Measurements from ENCODE around the gene IMPA2. TPM values are rescaled to one million over a fixed set of nuclear protein-coding genes. Genes with fewer than 3 reads are reported as not detected.
"Not testable (repeated sequence)": the region's sequence is repeated elsewhere in the genome, so short reads cannot be mapped to it uniquely, and the experiment has no call there.

Gene IMPA2
- total RNA-seq, 1 donor from 2014 or later, result 33.9 TPM

GRCh38 chr18:11960743-11961380 lies 20.4 kb upstream of the IMPA2 start:
- Histone ChIP-seq H3K36me3 (ENCODE audit: control insufficient read depth in 3 of 3, insufficient read depth in 3 of 3, low read length in 3 of 3) (no peaks in the 10 kb centered on the region), H3K27me3 (ENCODE audit: control insufficient read depth in 3 of 3, insufficient read depth in 3 of 3, low read length in 3 of 3) (no peaks in the 10 kb centered on the region), H3K4me1 (ENCODE audit: control insufficient read depth in 3 of 3, insufficient read depth in 3 of 3, low read length in 3 of 3) (no peaks in the 10 kb centered on the region), H3K9me3 (ENCODE audit: control insufficient read depth in 3 of 3, low read length in 3 of 3) (no peaks in the 10 kb centered on the region), H3K4me3 (ENCODE audit: low read length in 3 of 3) (no peak overlapping the region), H3K9ac (ENCODE audit: low read depth in 1 of 3, low read length in 3 of 3) (no peak overlapping the region), H3K27ac (ENCODE audit: low read depth, low read length) (no peak overlapping the region)

GRCh38 chr18:11962597-11962996 lies 18.7 kb upstream of the IMPA2 start:
- Histone ChIP-seq H3K4me1 (ENCODE audit: control insufficient read depth in 3 of 3, insufficient read depth in 3 of 3, low read length in 3 of 3) (no peaks in the 10 kb centered on the region), H3K4me3 (ENCODE audit: low read length in 3 of 3) (no peak overlapping the region), H3K9ac (ENCODE audit: low read depth in 1 of 3, low read length in 3 of 3) (no peak overlapping the region), H3K36me3 (ENCODE audit: control insufficient read depth in 3 of 3, insufficient read depth in 3 of 3, low read length in 3 of 3) (no peaks in the 10 kb centered on the region), H3K27ac (ENCODE audit: low read depth, low read length) (no peak overlapping the region), H3K9me3 (ENCODE audit: control insufficient read depth in 3 of 3, low read length in 3 of 3) (no peaks in the 10 kb centered on the region), H3K27me3 (ENCODE audit: control insufficient read depth in 3 of 3, insufficient read depth in 3 of 3, low read length in 3 of 3) (no peaks in the 10 kb centered on the region)

- no peak overlapping the region for H3K4me3 ChIP-seq (ENCODE audit: low read length in 3 of 3)
- H3K27ac ChIP-seq (ENCODE audit: low read depth, low read length), result no peak overlapping the region
- H3K9ac ChIP-seq (ENCODE audit: low read depth in 1 of 3, low read length in 3 of 3), result no peak overlapping the region
- H3K27me3 ChIP-seq (ENCODE audit: control insufficient read depth in 3 of 3, insufficient read depth in 3 of 3, low read length in 3 of 3), result no peaks in the 10 kb centered on the region
- H3K4me1 ChIP-seq (ENCODE audit: control insufficient read depth in 3 of 3, insufficient read depth in 3 of 3, low read length in 3 of 3), result no peaks in the 10 kb centered on the region
- H3K36me3 ChIP-seq (ENCODE audit: control insufficient read depth in 3 of 3, insufficient read depth in 3 of 3, low read length in 3 of 3), result no peaks in the 10 kb centered on the region
- H3K9me3 ChIP-seq (ENCODE audit: control insufficient read depth in 3 of 3, low read length in 3 of 3), result no peaks in the 10 kb centered on the region
Measured at GRCh38 chr18:11963991-11964484, 17.3 kb upstream of the IMPA2 start.

GRCh38 chr18:11969904-11970835 lies 11.1 kb upstream of the IMPA2 start:
- Histone ChIP-seq H3K27ac (ENCODE audit: low read depth, low read length) (no peak overlapping the region), H3K9ac (ENCODE audit: low read depth in 1 of 3, low read length in 3 of 3) (no peak overlapping the region), H3K4me1 (ENCODE audit: control insufficient read depth in 3 of 3, insufficient read depth in 3 of 3, low read length in 3 of 3) (no peaks in the 10 kb centered on the region), H3K27me3 (ENCODE audit: control insufficient read depth in 3 of 3, insufficient read depth in 3 of 3, low read length in 3 of 3) (no peaks in the 10 kb centered on the region), H3K9me3 (ENCODE audit: control insufficient read depth in 3 of 3, low read length in 3 of 3) (no peaks in the 10 kb centered on the region), H3K36me3 (ENCODE audit: control insufficient read depth in 3 of 3, insufficient read depth in 3 of 3, low read length in 3 of 3) (no peaks in the 10 kb centered on the region), H3K4me3 (ENCODE audit: low read length in 3 of 3) (no peak overlapping the region)

GRCh38 chr18:11970836-11971226 lies 10.5 kb upstream of the IMPA2 start:
- not testable (repeated sequence) for H3K9me3 ChIP-seq (ENCODE audit: control insufficient read depth in 3 of 3, low read length in 3 of 3)

GRCh38 chr18:11972371-11973174 lies 8.7 kb upstream of the IMPA2 start:
- Histone ChIP-seq H3K9ac (ENCODE audit: low read depth in 1 of 3, low read length in 3 of 3) (no peak overlapping the region), H3K4me1 (ENCODE audit: control insufficient read depth in 3 of 3, insufficient read depth in 3 of 3, low read length in 3 of 3) (no peaks in the 10 kb centered on the region), H3K27me3 (ENCODE audit: control insufficient read depth in 3 of 3, insufficient read depth in 3 of 3, low read length in 3 of 3) (no peaks in the 10 kb centered on the region), H3K36me3 (ENCODE audit: control insufficient read depth in 3 of 3, insufficient read depth in 3 of 3, low read length in 3 of 3) (no peaks in the 10 kb centered on the region), H3K4me3 (ENCODE audit: low read length in 3 of 3) (no peak overlapping the region), H3K9me3 (ENCODE audit: control insufficient read depth in 3 of 3, low read length in 3 of 3) (no peaks in the 10 kb centered on the region), H3K27ac (ENCODE audit: low read depth, low read length) (no peak overlapping the region)

More at GRCh38 chr18:11970836-11971226, 10.5 kb upstream of the IMPA2 start:
- not testable (repeated sequence) for H3K9ac ChIP-seq (ENCODE audit: low read depth in 1 of 3, low read length in 3 of 3); H3K27ac ChIP-seq (ENCODE audit: low read depth, low read length); H3K4me3 ChIP-seq (ENCODE audit: low read length in 3 of 3); H3K36me3 ChIP-seq (ENCODE audit: control insufficient read depth in 3 of 3, insufficient read depth in 3 of 3, low read length in 3 of 3); H3K4me1 ChIP-seq (ENCODE audit: control insufficient read depth in 3 of 3, insufficient read depth in 3 of 3, low read length in 3 of 3); H3K27me3 ChIP-seq (ENCODE audit: control insufficient read depth in 3 of 3, insufficient read depth in 3 of 3, low read length in 3 of 3)

GRCh38 chr18:11974741-11975325 lies 6.5 kb upstream of the IMPA2 start:
- peaks cover 2 to 7% (median 2%) of the 10 kb centered on the region in 3 donors for H3K4me1 ChIP-seq (ENCODE audit: control insufficient read depth in 3 of 3, insufficient read depth in 3 of 3, low read length in 3 of 3)
- H3K27me3 ChIP-seq (ENCODE audit: control insufficient read depth in 3 of 3, insufficient read depth in 3 of 3, low read length in 3 of 3), result no peaks in the 10 kb centered on the region
- no peak overlapping the region for H3K4me3 ChIP-seq (ENCODE audit: low read length in 3 of 3)
- H3K9ac ChIP-seq (ENCODE audit: low read depth in 1 of 3, low read length in 3 of 3), result no peak overlapping the region
- no peak overlapping the region for H3K27ac ChIP-seq (ENCODE audit: low read depth, low read length)
- no peaks in the 10 kb centered on the region for H3K36me3 ChIP-seq (ENCODE audit: control insufficient read depth in 3 of 3, insufficient read depth in 3 of 3, low read length in 3 of 3)
- no peaks in the 10 kb centered on the region for H3K9me3 ChIP-seq (ENCODE audit: control insufficient read depth in 3 of 3, low read length in 3 of 3)

GRCh38 chr18:11975723-11976122 lies 5.6 kb upstream of the IMPA2 start:
- Histone ChIP-seq H3K9me3 (ENCODE audit: control insufficient read depth in 3 of 3, low read length in 3 of 3) (no peaks in the 10 kb centered on the region), H3K27me3 (ENCODE audit: control insufficient read depth in 3 of 3, insufficient read depth in 3 of 3, low read length in 3 of 3) (no peaks in the 10 kb centered on the region)

GRCh38 chr18:11976315-11977152 lies 4.8 kb upstream of the IMPA2 start:
- H3K4me1 ChIP-seq (ENCODE audit: control insufficient read depth in 3 of 3, insufficient read depth in 3 of 3, low read length in 3 of 3), result peaks cover 3 to 8% (median 7%) of the 10 kb centered on the region in 3 donors
- no peak overlapping the region for H3K9ac ChIP-seq (ENCODE audit: low read depth in 1 of 3, low read length in 3 of 3)
- H3K36me3 ChIP-seq (ENCODE audit: control insufficient read depth in 3 of 3, insufficient read depth in 3 of 3, low read length in 3 of 3), result no peaks in the 10 kb centered on the region
- H3K4me3 ChIP-seq (ENCODE audit: low read length in 3 of 3), result no peak overlapping the region
- H3K27me3 ChIP-seq (ENCODE audit: control insufficient read depth in 3 of 3, insufficient read depth in 3 of 3, low read length in 3 of 3), result no peaks in the 10 kb centered on the region
- no peak overlapping the region for H3K27ac ChIP-seq (ENCODE audit: low read depth, low read length)
- no peaks in the 10 kb centered on the region for H3K9me3 ChIP-seq (ENCODE audit: control insufficient read depth in 3 of 3, low read length in 3 of 3)

More at GRCh38 chr18:11975723-11976122, 5.6 kb upstream of the IMPA2 start:
- Histone ChIP-seq H3K27ac (ENCODE audit: low read depth, low read length) (no peak overlapping the region), H3K36me3 (ENCODE audit: control insufficient read depth in 3 of 3, insufficient read depth in 3 of 3, low read length in 3 of 3) (no peaks in the 10 kb centered on the region), H3K9ac (ENCODE audit: low read depth in 1 of 3, low read length in 3 of 3) (no peak overlapping the region), H3K4me3 (ENCODE audit: low read length in 3 of 3) (no peak overlapping the region), H3K4me1 (ENCODE audit: control insufficient read depth in 3 of 3, insufficient read depth in 3 of 3, low read length in 3 of 3) (peaks cover 3 to 8% (median 7%) of the 10 kb centered on the region in 3 donors)
